H9 (cell line): ENCODE results near the gene RHOC. TPM values are rescaled to one million over a fixed set of nuclear protein-coding genes. Genes with fewer than 3 reads are reported as not detected.

Experiments
- DNase-seq: peaks from one replicate; pipeline ENCODE4 v3.0.0-alpha.2; 2017
- H2AFZ ChIP-seq: one replicate; pipeline ENCODE4 v1.6.1; 2013; ENCODE audit warnings: mild to moderate bottlenecking, low read length, control low read depth, moderate library complexity
- H2AK5ac ChIP-seq: 2 replicates; pipeline ENCODE4 v1.6.1; 2013; ENCODE audit warnings: low read length, control low read depth, mixed read lengths; ENCODE audit not compliant: insufficient read length
- H2BK120ac ChIP-seq: one replicate; pipeline ENCODE4 v1.6.1; 2013; ENCODE audit warnings: low read depth, mild to moderate bottlenecking, low read length, control low read depth, inconsistent platforms; ENCODE audit not compliant: poor library complexity, severe bottlenecking
- H2BK12ac ChIP-seq: 2 replicates; pipeline ENCODE4 v1.6.1; 2013; ENCODE audit warnings: low read length, control low read depth, mixed read lengths, low read depth; ENCODE audit not compliant: insufficient read length
- H2BK15ac ChIP-seq: 2 replicates; pipeline ENCODE4 v1.6.1; 2013; ENCODE audit warnings: low read depth, low read length, control low read depth
- H2BK20ac ChIP-seq: one replicate; pipeline ENCODE4 v1.6.1; 2013; ENCODE audit warnings: low read depth, mild to moderate bottlenecking, low read length, control low read depth, inconsistent platforms; ENCODE audit not compliant: poor library complexity, severe bottlenecking
- H2BK5ac ChIP-seq: 2 replicates; pipeline ENCODE4 v1.6.1; 2013; ENCODE audit warnings: low read length, control low read depth, mixed read lengths; ENCODE audit not compliant: insufficient read length
- H3K14ac ChIP-seq: 2 replicates; pipeline ENCODE4 v1.6.1; 2013; ENCODE audit warnings: low read length, control low read depth; ENCODE audit not compliant: insufficient read depth
- H3K18ac ChIP-seq: 2 replicates; pipeline ENCODE4 v1.6.1; 2013; ENCODE audit warnings: low read depth, mild to moderate bottlenecking, mixed read lengths, low read length, control low read depth; ENCODE audit not compliant: insufficient read length
- H3K23ac ChIP-seq: 2 replicates; pipeline ENCODE4 v1.6.1; 2013; ENCODE audit warnings: low read length, control low read depth, mixed read lengths, low read depth; ENCODE audit not compliant: insufficient read length
- H3K23me2 ChIP-seq: 2 replicates; pipeline ENCODE4 v1.6.1; 2013; ENCODE audit warnings: low read depth, mild to moderate bottlenecking, mixed read lengths, low read length, control low read depth; ENCODE audit not compliant: insufficient read length, poor library complexity, severe bottlenecking
- H3K27ac ChIP-seq: 2 replicates; pipeline ENCODE4 v1.5.1; 2013; ENCODE audit warnings: low read length, control low read depth, mixed read lengths, low read depth; ENCODE audit not compliant: insufficient read length
- H3K27me3 ChIP-seq: 2 replicates; pipeline ENCODE4 v1.6.1; 2013; ENCODE audit warnings: low read length, control low read depth, inconsistent platforms; ENCODE audit not compliant: insufficient read depth
- H3K4ac ChIP-seq: 2 replicates; pipeline ENCODE4 v1.6.1; 2013; ENCODE audit warnings: low read depth, mild to moderate bottlenecking, control low read depth, inconsistent platforms, low read length, moderate library complexity
- H3K4me1 ChIP-seq: 2 replicates; pipeline ENCODE4 v1.6.1; 2013; ENCODE audit warnings: low read length, control low read depth, inconsistent platforms; ENCODE audit not compliant: insufficient read depth
- H3K4me2 ChIP-seq: 2 replicates; pipeline ENCODE4 v1.6.1; 2013; ENCODE audit warnings: low read length, control low read depth, mixed read lengths; ENCODE audit not compliant: insufficient read length, insufficient read depth
- H3K56ac ChIP-seq: 2 replicates; pipeline ENCODE4 v1.6.1; 2013; ENCODE audit warnings: low read depth, mild to moderate bottlenecking, mixed read lengths, low read length, control low read depth; ENCODE audit not compliant: insufficient read length
- H3K79me1 ChIP-seq: 2 replicates; pipeline ENCODE4 v1.6.1; 2013; ENCODE audit warnings: low read depth, mild to moderate bottlenecking, moderate library complexity, low read length, control low read depth, inconsistent platforms; ENCODE audit not compliant: insufficient read depth, poor library complexity, severe bottlenecking
- H3K79me2 ChIP-seq: 2 replicates; pipeline ENCODE4 v1.6.1; 2013; ENCODE audit warnings: low read length, control low read depth, inconsistent platforms; ENCODE audit not compliant: insufficient read depth
- H3K9ac ChIP-seq: 2 replicates; pipeline ENCODE4 v1.6.1; 2013; ENCODE audit warnings: low read length, control low read depth, mixed read lengths; ENCODE audit not compliant: insufficient read length; ENCODE audit errors: extremely low read depth
- H3K9me3 ChIP-seq: one replicate; pipeline ENCODE4 v1.6.1; 2013; ENCODE audit warnings: low read depth, low read length, inconsistent platforms; ENCODE audit not compliant: control insufficient read depth
- H3T11ph ChIP-seq: one replicate; pipeline ENCODE4 v1.6.1; 2013; ENCODE audit warnings: mild to moderate bottlenecking, low read length, control low read depth, inconsistent platforms
- H4K20me1 ChIP-seq: one replicate; pipeline ENCODE4 v1.6.1; 2013; ENCODE audit not compliant: control insufficient read depth, insufficient read length, insufficient read depth
- H4K5ac ChIP-seq: 2 replicates; pipeline ENCODE4 v1.6.1; 2013; ENCODE audit warnings: low read depth, mild to moderate bottlenecking, mixed read lengths, low read length, control low read depth; ENCODE audit not compliant: insufficient read length
- H4K8ac ChIP-seq: replicated peaks from 2 replicates; pipeline ENCODE4 v1.6.1; 2013; ENCODE audit warnings: low read length, control low read depth, mixed read lengths, low read depth; ENCODE audit not compliant: insufficient read length
- H4K91ac ChIP-seq: 2 replicates; pipeline ENCODE4 v1.6.1; 2013; ENCODE audit warnings: low read depth, mild to moderate bottlenecking, moderate library complexity, mixed read lengths, low read length, control low read depth; ENCODE audit not compliant: insufficient read length
- H3K27ac Mint-ChIP-seq, 3 experiments: 2 replicates in 2 of 3; 3 replicates in 1 of 3; pipeline ENCODE4 v1.8.0; 2020 to 2021; ENCODE audit warnings: mixed read lengths in 3 of 3, mild to moderate bottlenecking in 1 of 3, moderate library complexity in 1 of 3
- H3K27me3 Mint-ChIP-seq: 2 replicates; pipeline ENCODE4 v1.8.0; 2021; ENCODE audit warnings: low read depth, mild to moderate bottlenecking, moderate library complexity, mixed read lengths
- H3K36me3 Mint-ChIP-seq, 3 experiments: 2 replicates in 2 of 3; 3 replicates in 1 of 3; pipeline ENCODE4 v1.8.0; 2020 to 2021; ENCODE audit warnings: low read depth in 3 of 3, mixed read lengths in 3 of 3; ENCODE audit not compliant: insufficient read depth in 1 of 3
- H3K4me1 Mint-ChIP-seq, 2 experiments: 2 replicates each; pipeline ENCODE4 v1.8.0; 2020; ENCODE audit warnings: mixed read lengths in 2 of 2
- H3K4me3 Mint-ChIP-seq, 2 experiments: 2 replicates in 1 of 2; 3 replicates in 1 of 2; pipeline ENCODE4 v1.8.0; 2020 to 2021; ENCODE audit warnings: mild to moderate bottlenecking in 2 of 2, mixed read lengths in 2 of 2, moderate library complexity in 1 of 2
- H3K9me3 Mint-ChIP-seq, 2 experiments: 2 replicates in 1 of 2; 3 replicates in 1 of 2; pipeline ENCODE4 v1.8.0; 2020; ENCODE audit warnings: mild to moderate bottlenecking in 2 of 2, mixed read lengths in 2 of 2, moderate library complexity in 1 of 2
- WGBS: extraction: QIAGEN DNeasy Blood & Tissue Kit; methylation state at CpG from one replicate; pipeline ENCODE4 v1.1.7; 2013; ENCODE audit warnings: missing lambda C conversion rate, low lambda C conversion rate, mixed read lengths; ENCODE audit not compliant: insufficient read length; ENCODE audit errors: extremely low coverage; 5-methylcytosine and 5-hydroxymethylcytosine counted together
- total RNA-seq: library from RNA; stranded (reverse); gene quantifications from 2 replicates; pipeline ENCODE4 v1.2.1, GENCODE V29; 2021
- TF ChIP-seq, protein P1 (sequence below): fragments of 200-600 bp; sonication (generic); conservative IDR thresholded peaks from 3 replicates; pipeline ENCODE4 v1.8.0; 2021; ENCODE audit warnings: antibody characterized with exemption, mild to moderate bottlenecking

The RHOC gene
- total RNA-seq, 1 experiment from 2014 or later, result 68.9 TPM

DNA sequence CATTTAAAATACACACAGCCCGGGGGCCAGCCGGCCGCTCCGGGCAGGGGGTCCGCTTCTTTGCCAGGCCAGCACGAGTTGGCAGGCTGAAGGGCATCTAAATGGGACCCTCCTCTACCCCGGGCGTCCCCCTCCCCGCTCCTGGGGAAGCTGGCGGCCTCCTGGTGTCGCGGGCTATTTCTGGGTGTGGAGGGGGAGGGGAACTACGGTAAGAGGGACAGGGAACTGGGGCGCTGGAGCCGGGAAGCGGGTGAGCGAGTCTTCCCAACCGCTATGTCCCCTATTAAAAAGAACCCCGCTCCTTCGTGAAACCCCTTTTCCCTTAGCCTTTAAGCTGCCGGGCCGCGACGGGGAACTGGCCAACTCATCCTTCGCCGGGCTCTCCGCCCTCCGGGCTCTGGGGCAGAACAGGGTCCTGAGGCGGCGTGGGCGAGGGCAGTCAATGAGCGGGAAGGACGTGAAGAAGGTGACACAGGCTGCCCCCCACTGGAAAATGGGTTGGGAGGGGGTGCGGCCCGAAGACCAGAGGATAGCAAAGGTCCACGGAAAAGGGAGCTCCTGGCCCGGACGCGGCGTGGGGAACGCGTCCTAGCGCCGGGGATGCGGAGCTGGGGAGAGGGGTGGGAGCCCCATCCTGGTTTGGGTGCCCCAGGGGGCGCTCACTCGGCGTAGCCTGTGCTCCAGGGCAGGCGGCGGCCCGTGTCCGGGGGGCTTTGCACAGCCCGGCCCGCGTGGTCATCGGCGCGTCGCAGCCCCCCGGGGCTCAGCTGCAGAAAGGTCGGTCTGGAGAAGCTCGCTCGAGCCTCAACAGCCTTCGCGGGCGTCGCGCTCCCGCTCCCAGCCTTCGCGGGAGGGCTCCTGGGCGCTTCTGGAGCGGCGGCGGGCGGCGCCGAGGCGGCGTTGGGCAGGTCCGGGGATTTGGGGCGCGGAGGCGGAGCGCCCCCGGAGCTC is 7.7 kb upstream of the RHOC start:
- no peak overlapping the region for H4K5ac ChIP-seq
- H2BK15ac ChIP-seq, result no peak overlapping the region
- H4K8ac ChIP-seq, result no peak overlapping the region
- peaks cover 0 to 3% of the 10 kb centered on the region in 2 experiments; a peak in 2 of 5 replicates for H3K9me3 Mint-ChIP-seq
- H3K4me3 Mint-ChIP-seq, result peak overlapping the region; percentile 75 to 95
- H3K23me2 ChIP-seq, result peaks cover 19% of the 10 kb centered on the region
- WGBS, result no CpG with 5 or more reads among the region's 86 CpGs
- H3K9ac ChIP-seq, result no peak overlapping the region
- peak; percentile 47 for DNase-seq
- no peak overlapping the region for H3K27ac ChIP-seq
- H3K79me1 ChIP-seq, result no peaks in the 10 kb centered on the region
- H3K23ac ChIP-seq, result no peak overlapping the region
- H3K9me3 ChIP-seq, result no peaks in the 10 kb centered on the region
- no peak overlapping the region for H2BK5ac ChIP-seq
- no peaks in the 10 kb centered on the region; the same call in 1 of the 2 replicates for H3K27me3 ChIP-seq
- no peak overlapping the region for H3K18ac ChIP-seq
- H3K27me3 Mint-ChIP-seq, result peaks cover 52% of the 10 kb centered on the region
- H3K14ac ChIP-seq, result no peak overlapping the region
- no peak overlapping the region for H2AK5ac ChIP-seq
- H3K4me2 ChIP-seq, result peak overlapping the region; percentile 57
- H3K27ac Mint-ChIP-seq, result no peak overlapping the region
- no peak overlapping the region for H3K56ac ChIP-seq
- TF ChIP-seq, protein P1, sequence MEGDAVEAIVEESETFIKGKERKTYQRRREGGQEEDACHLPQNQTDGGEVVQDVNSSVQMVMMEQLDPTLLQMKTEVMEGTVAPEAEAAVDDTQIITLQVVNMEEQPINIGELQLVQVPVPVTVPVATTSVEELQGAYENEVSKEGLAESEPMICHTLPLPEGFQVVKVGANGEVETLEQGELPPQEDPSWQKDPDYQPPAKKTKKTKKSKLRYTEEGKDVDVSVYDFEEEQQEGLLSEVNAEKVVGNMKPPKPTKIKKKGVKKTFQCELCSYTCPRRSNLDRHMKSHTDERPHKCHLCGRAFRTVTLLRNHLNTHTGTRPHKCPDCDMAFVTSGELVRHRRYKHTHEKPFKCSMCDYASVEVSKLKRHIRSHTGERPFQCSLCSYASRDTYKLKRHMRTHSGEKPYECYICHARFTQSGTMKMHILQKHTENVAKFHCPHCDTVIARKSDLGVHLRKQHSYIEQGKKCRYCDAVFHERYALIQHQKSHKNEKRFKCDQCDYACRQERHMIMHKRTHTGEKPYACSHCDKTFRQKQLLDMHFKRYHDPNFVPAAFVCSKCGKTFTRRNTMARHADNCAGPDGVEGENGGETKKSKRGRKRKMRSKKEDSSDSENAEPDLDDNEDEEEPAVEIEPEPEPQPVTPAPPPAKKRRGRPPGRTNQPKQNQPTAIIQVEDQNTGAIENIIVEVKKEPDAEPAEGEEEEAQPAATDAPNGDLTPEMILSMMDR, result no peak; the same call in 2 of the 3 replicates
- no peak overlapping the region for H3K4ac ChIP-seq
- H3T11ph ChIP-seq, result no peak overlapping the region
- no peak overlapping the region for H2BK120ac ChIP-seq
- peaks cover 3% of the 10 kb centered on the region; the same call in 1 of the 2 replicates for H3K4me1 ChIP-seq
- H4K91ac ChIP-seq, result no peak overlapping the region
- H2BK20ac ChIP-seq, result no peak overlapping the region
- H2BK12ac ChIP-seq, result no peak overlapping the region
- no peaks in the 10 kb centered on the region; the same call in 1 of the 2 replicates for H3K79me2 ChIP-seq
- no peak overlapping the region for H2AFZ ChIP-seq
- no peaks in the 10 kb centered on the region for H4K20me1 ChIP-seq
- H3K4me1 Mint-ChIP-seq, result peaks cover 49 to 55% of the 10 kb centered on the region in 2 experiments
- peaks cover 9 to 18% (median 12%) of the 10 kb centered on the region in 3 experiments for H3K36me3 Mint-ChIP-seq
